Osteoblast (primary cell): ENCODE results near the gene IFIT3. TPM values are rescaled to one million over a fixed set of nuclear protein-coding genes. Genes with fewer than 3 reads are reported as not detected.
"Not testable (repeated sequence)": the region's sequence is repeated elsewhere in the genome, so short reads cannot be mapped to it uniquely, and the experiment has no call there.

Source experiments
- DNase-seq: peaks from one replicate; pipeline ENCODE4 v3.0.0; 2011; ENCODE audit warnings: low spot score, mixed read lengths; ENCODE audit not compliant: insufficient read length; ENCODE audit errors: missing footprints
- H2AFZ ChIP-seq: 2 replicates; pipeline ENCODE4 v1.6.0; 2011; ENCODE audit warnings: mild to moderate bottlenecking, low read length
- H3K27ac ChIP-seq: 2 replicates; pipeline ENCODE4 v1.5.1; 2011; ENCODE audit warnings: mild to moderate bottlenecking, low read depth, low read length, moderate library complexity
- H3K27me3 ChIP-seq: 2 replicates; pipeline ENCODE4 v1.6.0; 2012; ENCODE audit warnings: mild to moderate bottlenecking, control low read depth, inconsistent platforms, low read length, moderate library complexity; ENCODE audit not compliant: insufficient read depth
- H3K36me3 ChIP-seq: 2 replicates; pipeline ENCODE4 v1.5.1; 2011; ENCODE audit warnings: mild to moderate bottlenecking, low read length, control low read depth, moderate library complexity; ENCODE audit not compliant: insufficient read depth
- H3K4me1 ChIP-seq: 2 replicates; pipeline ENCODE4 v1.5.1; 2011; ENCODE audit warnings: mild to moderate bottlenecking, low read length, control low read depth, moderate library complexity; ENCODE audit not compliant: insufficient read depth
- H3K4me2 ChIP-seq: 2 replicates; pipeline ENCODE4 v1.6.0; 2011; ENCODE audit warnings: mild to moderate bottlenecking, low read length; ENCODE audit not compliant: insufficient read depth
- H3K4me3 ChIP-seq: fragments of 200-600 bp; sonication (generic); 3 replicates; pipeline ENCODE4 v1.5.1; 2012; ENCODE audit warnings: mild to moderate bottlenecking, low read length, inconsistent platforms; ENCODE audit not compliant: insufficient read depth
- H3K79me2 ChIP-seq: 2 replicates; pipeline ENCODE4 v1.6.0; 2012; ENCODE audit warnings: mild to moderate bottlenecking, low read length, control low read depth, inconsistent platforms; ENCODE audit not compliant: insufficient read depth
- H3K9me3 ChIP-seq: 2 replicates; pipeline ENCODE4 v1.5.1; 2011; ENCODE audit warnings: low read depth, low read length, control low read depth
- H4K20me1 ChIP-seq: 2 replicates; pipeline ENCODE4 v1.6.0; 2012; ENCODE audit warnings: mild to moderate bottlenecking, low read length, control low read depth; ENCODE audit not compliant: insufficient read depth
- CTCF ChIP-seq: IDR thresholded peaks from 2 replicates; pipeline ENCODE4 v1.5.1; 2011; ENCODE audit warnings: mild to moderate bottlenecking, low read depth, low read length, moderate library complexity; ENCODE audit errors: extremely low read depth
- total RNA-seq: library from RNA; depleted of rRNA; stranded (reverse); fragments of >200 nt; gene quantifications from 2 replicates; pipeline ENCODE4 v1.2.3, GENCODE V29; 2012

The IFIT3 gene
- total RNA-seq, 1 donor: 43.8 TPM

- Histone ChIP-seq H3K4me1 (peaks cover 74% of the 10 kb centered on the region), H3K36me3 (no peaks in the 10 kb centered on the region), H3K4me3 (no peak overlapping the region), H3K27ac (peak overlapping the region; percentile 17), H2AFZ (no peak overlapping the region), H4K20me1 (no peaks in the 10 kb centered on the region), H3K9me3 (no peaks in the 10 kb centered on the region), H3K79me2 (no peaks in the 10 kb centered on the region), H3K4me2 (no peak overlapping the region), H3K27me3 (no peaks in the 10 kb centered on the region)
- DNase-seq: no peak
- no peak for TF ChIP-seq CTCF
Measured at GRCh38 chr10:89280508-89280907, 47.3 kb upstream of the IFIT3 start.

GRCh38 chr10:89281606-89282395, 46.0 kb upstream of the IFIT3 start:
- Histone ChIP-seq H2AFZ (no peak overlapping the region), H3K36me3 (no peaks in the 10 kb centered on the region), H3K9me3 (no peaks in the 10 kb centered on the region), H3K79me2 (no peaks in the 10 kb centered on the region), H3K27me3 (no peaks in the 10 kb centered on the region), H3K4me2 (no peak overlapping the region), H3K4me3 (no peak overlapping the region), H4K20me1 (no peaks in the 10 kb centered on the region), H3K4me1 (peaks cover 68% of the 10 kb centered on the region), H3K27ac (peak overlapping the region; percentile 50)
- no peak for DNase-seq
- TF ChIP-seq CTCF: no peak

GRCh38 chr10:89283025-89283935, 44.5 kb upstream of the IFIT3 start:
- H3K4me2 ChIP-seq: peak overlapping the region; percentile 72
- DNase-seq: no peak
- peak overlapping the region; percentile 53 for H2AFZ ChIP-seq
- peak overlapping the region; percentile 18 for H3K4me3 ChIP-seq
- peak overlapping the region; percentile 66 for H3K27ac ChIP-seq
- TF ChIP-seq CTCF: no peak
- H3K79me2 ChIP-seq: no peaks in the 10 kb centered on the region
- no peaks in the 10 kb centered on the region for H3K27me3 ChIP-seq
- no peaks in the 10 kb centered on the region for H3K9me3 ChIP-seq
- H3K36me3 ChIP-seq: no peaks in the 10 kb centered on the region
- H4K20me1 ChIP-seq: no peaks in the 10 kb centered on the region
- peaks cover 58% of the 10 kb centered on the region for H3K4me1 ChIP-seq

GRCh38 chr10:89283936-89284475, 43.8 kb upstream of the IFIT3 start:
- Histone ChIP-seq H2AFZ (peak overlapping the region; percentile 53), H3K4me1 (peaks cover 51% of the 10 kb centered on the region), H3K27me3 (no peaks in the 10 kb centered on the region), H3K4me2 (peak overlapping the region; percentile 72), H3K36me3 (no peaks in the 10 kb centered on the region), H3K4me3 (peak overlapping the region; percentile 18), H3K9me3 (no peaks in the 10 kb centered on the region), H4K20me1 (no peaks in the 10 kb centered on the region), H3K79me2 (no peaks in the 10 kb centered on the region), H3K27ac (peak overlapping the region; percentile 66)
- no peak for TF ChIP-seq CTCF
- no peak for DNase-seq

- not testable (repeated sequence) for H3K27me3 ChIP-seq, H3K4me2 ChIP-seq, H4K20me1 ChIP-seq, H3K36me3 ChIP-seq, H3K9me3 ChIP-seq, H3K4me3 ChIP-seq, DNase-seq, H3K79me2 ChIP-seq, H2AFZ ChIP-seq
- peak overlapping the region; percentile 66 for H3K27ac ChIP-seq
- peaks cover 44% of the 10 kb centered on the region for H3K4me1 ChIP-seq
Measured at GRCh38 chr10:89284711-89285110, 43.1 kb upstream of the IFIT3 start.
